GM12874 (cell line): ENCODE measurements around the gene PERCC1.

ENCODE experiments used
- CTCF ChIP-seq: IDR thresholded peaks from 2 replicates; pipeline ENCODE4 v1.5.1; 2011; ENCODE audit warnings: low read depth, mild to moderate bottlenecking, control low read depth, low read length, moderate library complexity; ENCODE audit not compliant: insufficient read depth

The PERCC1 gene

GRCh38 chr16:1392826-1393225 is 38.1 kb upstream of the PERCC1 start:
- TF ChIP-seq CTCF: no peak

- TF ChIP-seq CTCF: no peak
Observed at GRCh38 chr16:1393613-1394176, 37.2 kb upstream of the PERCC1 start.

DNA sequence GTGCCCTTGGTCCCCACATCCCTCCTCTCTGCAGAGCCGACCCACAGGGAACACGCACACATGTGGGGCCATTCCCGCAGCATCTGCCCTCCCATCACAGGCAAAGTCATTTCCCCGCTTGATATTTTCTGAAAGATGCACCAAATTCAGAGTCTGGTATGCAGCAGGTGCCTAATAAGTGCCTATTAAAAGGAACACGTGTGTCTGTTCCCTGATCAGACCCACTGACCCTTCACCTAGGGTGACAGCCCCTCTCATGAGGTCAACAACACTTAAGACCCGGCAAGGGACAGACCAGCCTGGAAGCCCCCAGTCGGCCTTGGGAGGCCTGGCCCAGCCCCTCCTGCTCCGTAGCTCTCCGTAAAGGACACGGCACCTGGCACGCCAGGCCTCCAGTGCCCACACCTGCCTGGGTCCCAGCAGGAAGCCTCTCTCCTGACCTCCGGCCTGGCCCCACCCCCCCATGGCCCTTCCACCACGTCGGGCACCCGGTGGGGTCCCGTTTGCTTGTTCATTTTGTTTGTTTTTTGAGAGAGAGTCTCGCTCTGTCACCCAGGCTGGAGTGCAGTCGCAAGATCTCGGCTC is 36.4 kb upstream of the PERCC1 start:
- no peak for TF ChIP-seq CTCF

DNA sequence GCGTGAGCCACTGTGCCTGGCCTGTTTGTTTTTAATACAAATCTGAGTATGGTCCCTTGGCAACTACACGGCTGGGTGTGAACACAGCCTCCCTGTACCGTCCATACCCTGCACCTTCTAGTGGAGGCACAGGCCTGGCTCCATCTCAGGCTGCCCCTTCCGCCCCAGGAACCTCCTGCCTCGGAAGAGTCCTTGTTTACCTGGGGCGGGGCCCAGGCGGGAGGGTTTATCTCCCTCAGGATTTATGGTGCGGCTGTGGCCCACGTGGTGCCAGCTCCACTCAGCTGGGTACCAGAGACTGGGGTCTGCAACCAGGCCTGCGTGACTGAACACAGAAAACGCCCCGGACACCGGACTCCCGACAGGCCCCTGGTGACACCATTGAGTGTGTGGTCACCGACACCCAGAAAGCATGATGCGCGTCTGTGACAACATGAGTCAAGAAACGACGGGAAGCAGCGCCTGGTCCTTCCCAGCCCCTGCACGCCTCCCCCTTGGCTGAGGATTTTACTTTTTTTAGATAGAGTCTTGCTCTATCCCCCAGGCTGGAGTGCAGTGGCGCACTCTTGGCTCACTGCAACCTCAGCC is 35.3 kb upstream of the PERCC1 start:
- no peak for TF ChIP-seq CTCF

- no peak for TF ChIP-seq CTCF
Observed at GRCh38 chr16:1397779-1398178, 33.1 kb upstream of the PERCC1 start.

DNA sequence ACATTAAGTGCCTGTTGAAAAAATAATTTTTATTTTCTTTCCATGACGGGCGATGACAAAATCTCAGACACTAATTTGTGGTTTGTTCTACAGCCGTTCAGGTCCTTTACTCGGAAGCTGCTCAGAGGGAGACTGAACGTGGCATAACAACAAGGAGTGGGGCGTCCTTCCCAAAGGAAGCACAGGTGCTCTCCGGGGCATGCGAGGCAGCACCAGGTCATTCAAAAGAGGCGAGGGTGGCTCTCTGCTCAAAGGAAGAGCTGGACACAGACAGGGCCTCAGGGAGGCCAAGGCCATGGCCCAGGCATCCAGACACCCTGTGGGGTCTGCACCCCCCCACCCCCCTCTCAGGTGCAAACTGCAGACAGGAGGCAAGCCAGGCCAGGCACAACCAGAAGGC is 32.5 kb upstream of the PERCC1 start:
- TF ChIP-seq CTCF: no peak

GRCh38 chr16:1398826-1399581 is 31.9 kb upstream of the PERCC1 start:
- no peak for TF ChIP-seq CTCF
